Measurements from ENCODE around the gene SEC31A. TPM values are rescaled to one million over a fixed set of nuclear protein-coding genes. Genes with fewer than 3 reads are reported as not detected.

Gene SEC31A
- total and polyA plus RNA-seq, 12 donors: 82.5 to 163 (median 122) TPM

DNA sequence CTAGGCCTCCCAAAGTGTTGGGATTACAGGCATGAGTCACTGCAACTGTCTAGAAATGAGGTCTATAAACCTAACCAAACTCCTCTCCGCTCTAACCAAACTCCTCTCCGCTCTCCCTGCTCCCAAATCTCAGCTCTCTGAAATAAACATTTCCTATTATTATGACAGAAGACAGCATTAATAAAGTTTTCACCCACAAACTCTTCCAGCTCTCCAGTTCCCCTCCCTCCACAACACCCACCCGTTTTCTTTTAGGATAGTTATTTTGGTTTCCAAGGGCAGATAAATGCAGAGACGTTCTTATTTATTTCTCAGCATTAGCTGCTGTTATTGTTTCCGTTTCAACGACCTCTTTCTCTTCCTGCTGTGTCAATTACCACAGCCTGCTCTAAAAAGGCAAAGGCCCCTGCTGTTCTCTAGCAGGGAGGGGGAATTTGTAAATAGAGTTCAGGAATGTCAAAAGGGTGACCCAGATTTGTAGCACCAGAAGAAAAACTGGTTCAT lies 79.1 kb downstream of the SEC31A start:
- ATAC-seq (peak in 2 of 8 donors; percentile 22 to 26), DNase-seq (no peak)
- Histone ChIP-seq H3K9me3 (no peaks in the 10 kb centered on the region), H3K27me3 (no peaks in the 10 kb centered on the region), H3K4me1 (peaks cover 0 to 15% (median 0%) of the 10 kb centered on the region in 9 donors), H3K4me3 (no peak overlapping the region), H3K27ac (peak overlapping the region in 1 of 10 donors; percentile 48), H3K36me3 (peaks cover 0 to 13% (median 5%) of the 10 kb centered on the region in 9 donors)
- intact Hi-C loops (cut with DNase I): loop anchor here in 1 of 10 donors (10.0 kb wide), 1 partner anchor 347 kb away; no protein-coding TSS in a partner anchor
- TF ChIP-seq, protein P1, sequence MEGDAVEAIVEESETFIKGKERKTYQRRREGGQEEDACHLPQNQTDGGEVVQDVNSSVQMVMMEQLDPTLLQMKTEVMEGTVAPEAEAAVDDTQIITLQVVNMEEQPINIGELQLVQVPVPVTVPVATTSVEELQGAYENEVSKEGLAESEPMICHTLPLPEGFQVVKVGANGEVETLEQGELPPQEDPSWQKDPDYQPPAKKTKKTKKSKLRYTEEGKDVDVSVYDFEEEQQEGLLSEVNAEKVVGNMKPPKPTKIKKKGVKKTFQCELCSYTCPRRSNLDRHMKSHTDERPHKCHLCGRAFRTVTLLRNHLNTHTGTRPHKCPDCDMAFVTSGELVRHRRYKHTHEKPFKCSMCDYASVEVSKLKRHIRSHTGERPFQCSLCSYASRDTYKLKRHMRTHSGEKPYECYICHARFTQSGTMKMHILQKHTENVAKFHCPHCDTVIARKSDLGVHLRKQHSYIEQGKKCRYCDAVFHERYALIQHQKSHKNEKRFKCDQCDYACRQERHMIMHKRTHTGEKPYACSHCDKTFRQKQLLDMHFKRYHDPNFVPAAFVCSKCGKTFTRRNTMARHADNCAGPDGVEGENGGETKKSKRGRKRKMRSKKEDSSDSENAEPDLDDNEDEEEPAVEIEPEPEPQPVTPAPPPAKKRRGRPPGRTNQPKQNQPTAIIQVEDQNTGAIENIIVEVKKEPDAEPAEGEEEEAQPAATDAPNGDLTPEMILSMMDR (IDR thresholded peaks at IDR 0.05): no peak
- WGBS, 2 donors: 35 to 49% methylated on average over 6 of the region's 6 CpGs

DNA sequence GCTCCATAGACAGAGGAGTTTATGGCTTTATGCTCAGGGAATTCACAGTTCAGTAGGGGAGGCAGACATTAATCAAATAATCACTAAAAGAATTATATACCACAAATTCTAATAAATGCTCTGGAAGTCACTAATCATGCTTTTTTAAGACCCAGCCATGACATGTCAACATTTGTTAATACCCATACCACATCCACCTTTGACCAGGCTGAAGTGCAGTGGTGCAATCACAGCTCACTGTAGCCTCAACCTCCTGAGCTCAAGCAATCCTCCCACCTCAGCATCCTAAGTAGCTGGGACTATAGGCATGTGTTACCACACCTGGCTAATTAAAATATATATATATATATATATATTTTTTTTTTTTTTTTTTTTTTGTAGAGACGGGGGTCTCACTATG lies 79.6 kb downstream of the SEC31A start:
- WGBS, 2 donors: 75% methylated on average over 1 of the region's 1 CpG; no CpG with 5 or more reads in 1 of the 2 donors
- TF ChIP-seq, protein P1 (IDR thresholded peaks at IDR 0.05): no peak
- DNase-seq: no peak
- H3K27ac ChIP-seq: no peak overlapping the region
- H3K9me3 ChIP-seq: no peaks in the 10 kb centered on the region
- H3K4me3 ChIP-seq: no peak overlapping the region
- H3K4me1 ChIP-seq: peaks cover 0 to 15% (median 0%) of the 10 kb centered on the region in 9 donors
- H3K27me3 ChIP-seq: no peaks in the 10 kb centered on the region
- intact Hi-C loops (cut with DNase I): loop anchor here in 1 of 10 donors (10.0 kb wide), 1 partner anchor 347 kb away; no protein-coding TSS in a partner anchor
- H3K36me3 ChIP-seq: peaks cover 0 to 8% (median under 1%) of the 10 kb centered on the region in 9 donors
- ATAC-seq: no peak

DNA sequence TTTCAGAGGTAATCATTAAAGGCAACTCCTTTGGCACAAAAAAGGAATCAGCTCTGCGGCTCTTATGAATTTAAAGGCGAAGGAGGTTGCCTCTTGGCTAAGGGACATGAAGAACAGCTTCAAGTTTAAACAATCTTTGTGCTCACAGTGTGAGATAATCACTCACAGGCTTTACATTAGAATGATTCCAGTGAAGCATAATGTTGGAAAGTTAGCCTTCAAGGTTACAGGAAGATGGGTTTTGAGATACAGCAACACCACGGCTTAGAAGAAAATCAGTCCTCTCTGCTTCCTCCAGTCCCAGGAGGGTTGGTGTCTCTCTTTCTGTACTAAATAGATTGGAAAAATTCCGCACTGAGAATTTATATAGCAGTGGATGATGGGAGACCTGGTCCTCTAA lies 80.8 kb downstream of the SEC31A start:
- DNase-seq: no peak
- 59 to 62% methylated on average over 4 of the region's 4 CpGs for WGBS, 2 donors
- Histone ChIP-seq H3K9me3 (no peaks in the 10 kb centered on the region), H3K27me3 (no peaks in the 10 kb centered on the region), H3K36me3 (no peaks in the 10 kb centered on the region), H3K27ac (no peak overlapping the region), H3K4me3 (no peak overlapping the region), H3K4me1 (peaks cover 0 to 15% (median 0%) of the 10 kb centered on the region in 9 donors)
- ATAC-seq: no peak
- TF ChIP-seq, protein P1 (IDR thresholded peaks at IDR 0.05): no peak
- intact Hi-C loops (cut with DNase I): loop anchor here in 1 of 10 donors (10.0 kb wide), 1 partner anchor 345 kb away; no protein-coding TSS in a partner anchor

DNA sequence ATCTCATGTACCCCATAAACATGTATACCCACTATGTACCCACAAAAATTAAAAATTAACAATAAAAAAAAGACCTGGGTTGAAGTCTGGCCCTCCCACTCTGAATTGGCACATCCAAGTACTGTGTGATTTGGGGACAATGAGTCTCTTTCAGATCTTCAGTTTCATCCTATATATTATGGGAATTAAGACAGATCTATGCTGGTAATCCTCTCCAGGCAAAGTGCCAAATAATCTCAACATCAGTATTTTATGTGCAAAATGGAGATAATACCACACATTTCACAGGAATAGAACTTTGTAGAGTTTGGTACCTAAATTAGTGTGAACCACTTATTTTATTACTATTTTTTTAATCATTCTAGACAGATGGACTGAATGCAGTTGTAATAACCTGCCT lies 81.3 kb downstream of the SEC31A start:
- intact Hi-C loops (cut with DNase I): loop anchor here in 4 of 10 donors (10.0 kb wide), 2 partner anchors 85 to 345 kb away; no protein-coding TSS in a partner anchor
- TF ChIP-seq, protein P1 (IDR thresholded peaks at IDR 0.05): no peak
- H3K4me1 ChIP-seq: peaks cover 0 to 15% (median 0%) of the 10 kb centered on the region in 9 donors
- no peak overlapping the region for H3K27ac ChIP-seq
- DNase-seq: no peak
- no peak overlapping the region for H3K4me3 ChIP-seq
- H3K36me3 ChIP-seq: no peaks in the 10 kb centered on the region
- ATAC-seq: no peak
- H3K27me3 ChIP-seq: no peaks in the 10 kb centered on the region
- H3K9me3 ChIP-seq: no peaks in the 10 kb centered on the region

All from heart right ventricle (tissue), 16 donors.